PFSK-1 (cell line): ENCODE data around the gene SLC9A4.

Experiments used
- POLR2AphosphoS5 ChIP-seq: IDR thresholded peaks from 2 replicates; pipeline ENCODE4 v1.6.1; 2012; ENCODE audit warnings: low read depth, mild to moderate bottlenecking, control low read depth, low read length, moderate library complexity
- TAF1 ChIP-seq: IDR thresholded peaks from 2 replicates; pipeline ENCODE4 v1.6.1; 2012; ENCODE audit warnings: low read length, control low read depth, borderline replicate concordance; ENCODE audit not compliant: insufficient read depth
- TF ChIP-seq, protein P1 (sequence below), 2 experiments: IDR thresholded peaks; 2 replicates each; pipeline versions ENCODE4 v1.6.1 to v1.8.0; 2011 to 2012; ENCODE audit warnings: low read depth in 2 of 2, low read length in 2 of 2, control low read depth in 1 of 2, inconsistent platforms in 1 of 2, mild to moderate bottlenecking in 1 of 2, moderate library complexity in 1 of 2; ENCODE audit not compliant: insufficient read depth in 1 of 2

DNA sequence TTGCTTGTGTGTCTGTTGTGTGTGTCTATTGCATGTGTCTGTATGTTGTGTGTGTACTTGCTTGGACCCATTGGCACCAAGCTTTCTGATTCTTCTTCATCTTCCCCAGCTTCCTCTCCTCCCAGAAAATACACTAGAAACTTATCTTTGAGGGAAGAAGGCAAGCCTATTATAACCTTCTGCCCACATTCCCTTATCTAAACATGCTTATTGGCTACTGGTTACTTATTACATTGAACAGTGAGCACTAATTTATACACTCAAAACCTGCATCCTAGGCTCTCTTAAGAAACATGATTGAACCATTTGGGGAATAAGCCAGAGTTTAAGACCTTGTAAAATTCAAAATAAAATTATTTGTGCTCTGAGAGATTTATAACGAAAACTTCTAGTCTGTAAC lies 26.5 kb downstream of the SLC9A4 start:
- TF ChIP-seq, protein P1, sequence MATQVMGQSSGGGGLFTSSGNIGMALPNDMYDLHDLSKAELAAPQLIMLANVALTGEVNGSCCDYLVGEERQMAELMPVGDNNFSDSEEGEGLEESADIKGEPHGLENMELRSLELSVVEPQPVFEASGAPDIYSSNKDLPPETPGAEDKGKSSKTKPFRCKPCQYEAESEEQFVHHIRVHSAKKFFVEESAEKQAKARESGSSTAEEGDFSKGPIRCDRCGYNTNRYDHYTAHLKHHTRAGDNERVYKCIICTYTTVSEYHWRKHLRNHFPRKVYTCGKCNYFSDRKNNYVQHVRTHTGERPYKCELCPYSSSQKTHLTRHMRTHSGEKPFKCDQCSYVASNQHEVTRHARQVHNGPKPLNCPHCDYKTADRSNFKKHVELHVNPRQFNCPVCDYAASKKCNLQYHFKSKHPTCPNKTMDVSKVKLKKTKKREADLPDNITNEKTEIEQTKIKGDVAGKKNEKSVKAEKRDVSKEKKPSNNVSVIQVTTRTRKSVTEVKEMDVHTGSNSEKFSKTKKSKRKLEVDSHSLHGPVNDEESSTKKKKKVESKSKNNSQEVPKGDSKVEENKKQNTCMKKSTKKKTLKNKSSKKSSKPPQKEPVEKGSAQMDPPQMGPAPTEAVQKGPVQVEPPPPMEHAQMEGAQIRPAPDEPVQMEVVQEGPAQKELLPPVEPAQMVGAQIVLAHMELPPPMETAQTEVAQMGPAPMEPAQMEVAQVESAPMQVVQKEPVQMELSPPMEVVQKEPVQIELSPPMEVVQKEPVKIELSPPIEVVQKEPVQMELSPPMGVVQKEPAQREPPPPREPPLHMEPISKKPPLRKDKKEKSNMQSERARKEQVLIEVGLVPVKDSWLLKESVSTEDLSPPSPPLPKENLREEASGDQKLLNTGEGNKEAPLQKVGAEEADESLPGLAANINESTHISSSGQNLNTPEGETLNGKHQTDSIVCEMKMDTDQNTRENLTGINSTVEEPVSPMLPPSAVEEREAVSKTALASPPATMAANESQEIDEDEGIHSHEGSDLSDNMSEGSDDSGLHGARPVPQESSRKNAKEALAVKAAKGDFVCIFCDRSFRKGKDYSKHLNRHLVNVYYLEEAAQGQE (IDR thresholded peaks at IDR 0.05; ENCODE audit: insufficient read depth in 1 of 2, low read depth in 2 of 2, low read length in 2 of 2): no peak
- TF ChIP-seq TAF1: no peak
- TF ChIP-seq POLR2AphosphoS5: no peak
